Prostate gland (tissue), 2 donors: ENCODE measurements around the gene LDLRAD4. TPM values are rescaled to one million over a fixed set of nuclear protein-coding genes. Genes with fewer than 3 reads are reported as not detected.

Experiments
- DNase-seq: peaks from one replicate; pipeline ENCODE4 v3.0.0-alpha.2; 2019; ENCODE audit warnings: low spot score
- H3K27ac ChIP-seq, 2 donors: fragments of 200-600 bp; sonication (generic); 2 replicates each; pipeline ENCODE4 v1.5.1; 2017 to 2019
- H3K27me3 ChIP-seq: fragments of 200-600 bp; sonication (generic); replicated peaks from 2 replicates; pipeline ENCODE4 v1.5.1; 2019; ENCODE audit not compliant: insufficient read depth
- H3K36me3 ChIP-seq, 2 donors: fragments of 200-600 bp; sonication (generic); 1 replicate in 1 of 2; 2 replicates in 1 of 2; pipeline versions ENCODE4 v1.5.1 to v1.8.1; 2017 to 2019
- H3K4me1 ChIP-seq: fragments of 200-600 bp; sonication (generic); replicated peaks from 2 replicates; pipeline ENCODE4 v1.5.1; 2019
- H3K4me3 ChIP-seq, 2 donors: fragments of 200-600 bp; sonication (generic); 2 replicates each; pipeline ENCODE4 v1.5.1; 2017 to 2019
- H3K9me3 ChIP-seq: fragments of 200-600 bp; sonication (generic); 2 replicates; pipeline ENCODE4 v1.5.1; 2017
- CTCF ChIP-seq, 4 experiments: fragments of 200-600 bp in 2 of 4; fragments of 450-650 bp in 2 of 4; sonication (generic) in 2 of 4; IDR thresholded peaks; 1 replicate in 3 of 4; 2 replicates in 1 of 4; pipeline ENCODE4 v1.5.1; 2016 to 2019; ENCODE audit warnings: antibody characterized with exemption in 4 of 4, mild to moderate bottlenecking in 2 of 4, moderate library complexity in 2 of 4
- POLR2A ChIP-seq: fragments of 450-650 bp; IDR thresholded peaks from one replicate; pipeline ENCODE4 v1.6.1; 2016; ENCODE audit warnings: antibody characterized with exemption, mild to moderate bottlenecking
- POLR2AphosphoS5 ChIP-seq: sonication (generic); formaldehyde crosslinking; IDR thresholded peaks from one replicate; pipeline ENCODE4 v1.6.1; 2017; ENCODE audit warnings: antibody characterized with exemption
- WGBS: methylation state at CpG from one replicate; pipeline ENCODE4 v1.1.5; 2018; 5-methylcytosine and 5-hydroxymethylcytosine counted together
- intact Hi-C: fragments of 100-400 bp; cut with DNase I; formaldehyde crosslinking; loops from one replicate; pipeline ENCODE4 v1.14.2; 2022
- total RNA-seq, 2 donors: library from RNA; depleted of rRNA; stranded (reverse); fragments of >200 nt; gene quantifications; one replicate each; pipeline ENCODE4 v1.1.0, GENCODE V29; 2016

LDLRAD4 gene
- total RNA-seq, 2 donors from 2014 or later, result 59.9 to 107 TPM

- WGBS, result 74% methylated on average over 5 of the region's 5 CpGs
- no peaks in the 10 kb centered on the region for H3K4me1 ChIP-seq
- TF ChIP-seq CTCF (IDR thresholded peaks at IDR 0.05), result no peak
- no peak for TF ChIP-seq POLR2A
- no peak for TF ChIP-seq POLR2AphosphoS5
Observed at GRCh38 chr18:13183359-13183758, 35.2 kb upstream of the LDLRAD4 start.

DNA sequence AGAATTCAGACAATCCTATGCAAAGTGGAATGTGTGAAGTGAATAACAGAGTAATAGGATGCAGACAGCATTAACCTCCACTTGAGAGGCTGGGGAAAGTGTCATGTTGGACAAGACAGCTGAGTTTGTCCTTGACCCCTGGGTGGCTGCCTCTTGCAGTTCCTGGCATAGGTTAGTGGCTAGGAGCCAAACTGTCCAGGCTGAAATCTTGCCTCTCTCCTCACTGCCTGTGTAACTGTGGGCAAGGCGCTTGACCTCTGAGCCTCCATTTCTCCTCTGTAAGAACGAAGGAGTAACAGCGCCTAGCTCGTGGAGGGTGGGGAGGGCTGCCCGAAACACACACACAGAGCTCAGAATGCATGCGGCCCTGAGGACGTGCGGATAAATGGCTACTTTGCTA is 34.8 kb upstream of the LDLRAD4 start:
- intact Hi-C loops, result no loop called here
- Histone ChIP-seq H3K36me3 (no peaks in the 10 kb centered on the region), H3K27me3 (no peaks in the 10 kb centered on the region), H3K9me3 (no peaks in the 10 kb centered on the region), H3K27ac (no peak overlapping the region), H3K4me1 (no peaks in the 10 kb centered on the region), H3K4me3 (no peak overlapping the region)
- no peak for DNase-seq
- WGBS, result 88% methylated on average over 8 of the region's 8 CpGs
- no peak for TF ChIP-seq CTCF (IDR thresholded peaks at IDR 0.05)
- TF ChIP-seq POLR2AphosphoS5, result no peak
- TF ChIP-seq POLR2A, result no peak

More at GRCh38 chr18:13183359-13183758, 35.2 kb upstream of the LDLRAD4 start:
- Histone ChIP-seq H3K36me3 (no peaks in the 10 kb centered on the region), H3K27ac (no peak overlapping the region), H3K27me3 (no peaks in the 10 kb centered on the region), H3K9me3 (no peaks in the 10 kb centered on the region), H3K4me3 (no peak overlapping the region)
- DNase-seq, result no peak
- intact Hi-C loops, result no loop called here

GRCh38 chr18:13184396-13184795 is 34.2 kb upstream of the LDLRAD4 start:
- Histone ChIP-seq H3K4me3 (no peak overlapping the region), H3K27ac (no peak overlapping the region), H3K36me3 (no peaks in the 10 kb centered on the region), H3K4me1 (no peaks in the 10 kb centered on the region), H3K9me3 (no peaks in the 10 kb centered on the region), H3K27me3 (no peaks in the 10 kb centered on the region)
- WGBS, result 88% methylated on average over 9 of the region's 9 CpGs
- no peak for DNase-seq
- no peak for TF ChIP-seq POLR2AphosphoS5
- intact Hi-C loops, result no loop called here

DNA sequence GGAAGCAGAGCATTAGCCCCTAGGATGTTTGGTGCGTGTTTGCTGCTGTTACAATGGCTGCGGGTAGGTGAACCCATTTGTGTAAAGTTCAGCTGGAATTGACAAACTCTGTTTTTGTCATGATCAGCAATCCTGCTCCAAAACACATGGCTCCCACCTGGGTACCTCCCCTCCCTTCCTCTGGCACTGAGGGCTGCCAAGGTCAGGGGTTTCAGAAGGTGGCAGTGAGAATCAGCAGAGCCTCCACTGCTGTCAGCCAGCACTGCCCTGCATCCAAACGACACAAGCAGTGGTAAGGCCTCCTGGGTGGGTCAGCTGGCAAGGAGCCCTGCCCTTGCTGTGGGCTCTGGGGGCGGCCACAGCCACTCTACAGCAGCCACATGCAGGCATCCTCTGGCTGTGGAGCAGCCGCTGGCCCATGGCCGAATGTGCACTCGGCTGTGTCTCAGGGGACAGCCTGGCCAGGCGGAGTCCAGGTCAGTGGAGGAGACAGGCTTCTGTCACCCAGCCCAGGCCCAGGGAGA is 32.8 kb upstream of the LDLRAD4 start:
- WGBS, result 91% methylated on average over 7 of the region's 8 CpGs
- Histone ChIP-seq H3K9me3 (no peaks in the 10 kb centered on the region), H3K36me3 (no peaks in the 10 kb centered on the region), H3K27me3 (no peaks in the 10 kb centered on the region), H3K4me1 (no peaks in the 10 kb centered on the region), H3K4me3 (no peak overlapping the region), H3K27ac (no peak overlapping the region)
- DNase-seq, result no peak
- TF ChIP-seq POLR2A, result no peak
- no peak for TF ChIP-seq CTCF (IDR thresholded peaks at IDR 0.05)
- no peak for TF ChIP-seq POLR2AphosphoS5
- intact Hi-C loops, result no loop called here

DNA sequence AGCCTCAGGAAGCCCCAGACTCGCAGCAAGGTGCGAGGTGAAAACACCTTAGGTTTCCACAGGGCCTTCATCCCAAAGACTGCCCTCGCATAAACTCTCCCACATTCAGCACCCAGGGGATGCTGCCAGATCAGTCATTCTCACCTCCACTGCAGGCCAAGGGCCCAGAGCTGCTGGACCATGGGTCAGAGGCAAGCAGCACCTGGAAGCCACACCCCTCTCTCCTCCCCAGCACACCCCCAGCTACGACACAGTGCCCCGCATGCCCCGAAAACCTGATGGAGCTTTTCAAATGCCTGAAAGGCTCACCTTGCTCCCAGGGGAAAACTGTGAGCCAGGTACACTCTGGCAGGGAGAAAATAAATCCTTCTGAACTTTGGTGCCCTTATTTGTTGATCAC is 31.9 kb upstream of the LDLRAD4 start:
- intact Hi-C loops, result no loop called here
- no peaks in the 10 kb centered on the region for H3K27me3 ChIP-seq
- no peak for TF ChIP-seq CTCF (IDR thresholded peaks at IDR 0.05)
- no peak for TF ChIP-seq POLR2AphosphoS5
- no peak for TF ChIP-seq POLR2A
- no peaks in the 10 kb centered on the region for H3K36me3 ChIP-seq
- no peak for DNase-seq
- no peaks in the 10 kb centered on the region for H3K9me3 ChIP-seq
- H3K27ac ChIP-seq, result no peak overlapping the region
- H3K4me1 ChIP-seq, result no peaks in the 10 kb centered on the region
- 85% methylated on average over 6 of the region's 6 CpGs for WGBS
- H3K4me3 ChIP-seq, result no peak overlapping the region
